ENCODE results near the gene METTL27.

DNA sequence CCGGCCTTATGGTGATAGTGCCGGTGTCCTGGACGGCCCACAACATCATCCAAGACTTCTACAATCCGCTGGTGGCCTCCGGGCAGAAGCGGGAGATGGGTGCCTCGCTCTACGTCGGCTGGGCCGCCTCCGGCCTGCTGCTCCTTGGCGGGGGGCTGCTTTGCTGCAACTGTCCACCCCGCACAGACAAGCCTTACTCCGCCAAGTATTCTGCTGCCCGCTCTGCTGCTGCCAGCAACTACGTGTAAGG, 10.8 kb downstream of the METTL27 start:
- TF ChIP-seq NFE2L1 (CRISPR knock-in tag; IDR thresholded peaks at IDR 0.05): no peak
- TF ChIP-seq, protein P1, sequence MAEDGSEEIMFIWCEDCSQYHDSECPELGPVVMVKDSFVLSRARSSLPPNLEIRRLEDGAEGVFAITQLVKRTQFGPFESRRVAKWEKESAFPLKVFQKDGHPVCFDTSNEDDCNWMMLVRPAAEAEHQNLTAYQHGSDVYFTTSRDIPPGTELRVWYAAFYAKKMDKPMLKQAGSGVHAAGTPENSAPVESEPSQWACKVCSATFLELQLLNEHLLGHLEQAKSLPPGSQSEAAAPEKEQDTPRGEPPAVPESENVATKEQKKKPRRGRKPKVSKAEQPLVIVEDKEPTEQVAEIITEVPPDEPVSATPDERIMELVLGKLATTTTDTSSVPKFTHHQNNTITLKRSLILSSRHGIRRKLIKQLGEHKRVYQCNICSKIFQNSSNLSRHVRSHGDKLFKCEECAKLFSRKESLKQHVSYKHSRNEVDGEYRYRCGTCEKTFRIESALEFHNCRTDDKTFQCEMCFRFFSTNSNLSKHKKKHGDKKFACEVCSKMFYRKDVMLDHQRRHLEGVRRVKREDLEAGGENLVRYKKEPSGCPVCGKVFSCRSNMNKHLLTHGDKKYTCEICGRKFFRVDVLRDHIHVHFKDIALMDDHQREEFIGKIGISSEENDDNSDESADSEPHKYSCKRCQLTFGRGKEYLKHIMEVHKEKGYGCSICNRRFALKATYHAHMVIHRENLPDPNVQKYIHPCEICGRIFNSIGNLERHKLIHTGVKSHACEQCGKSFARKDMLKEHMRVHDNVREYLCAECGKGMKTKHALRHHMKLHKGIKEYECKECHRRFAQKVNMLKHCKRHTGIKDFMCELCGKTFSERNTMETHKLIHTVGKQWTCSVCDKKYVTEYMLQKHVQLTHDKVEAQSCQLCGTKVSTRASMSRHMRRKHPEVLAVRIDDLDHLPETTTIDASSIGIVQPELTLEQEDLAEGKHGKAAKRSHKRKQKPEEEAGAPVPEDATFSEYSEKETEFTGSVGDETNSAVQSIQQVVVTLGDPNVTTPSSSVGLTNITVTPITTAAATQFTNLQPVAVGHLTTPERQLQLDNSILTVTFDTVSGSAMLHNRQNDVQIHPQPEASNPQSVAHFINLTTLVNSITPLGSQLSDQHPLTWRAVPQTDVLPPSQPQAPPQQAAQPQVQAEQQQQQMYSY (CRISPR knock-in tag; IDR thresholded peaks at IDR 0.05): no peak
- no peak for TF ChIP-seq HMGXB4 (CRISPR knock-in tag; IDR thresholded peaks at IDR 0.05)
- TF ChIP-seq ETV6 (CRISPR knock-in tag; IDR thresholded peaks at IDR 0.05): no peak
- no peak for TF ChIP-seq ZNF121 (CRISPR knock-in tag; IDR thresholded peaks at IDR 0.05)
- no peak for TF ChIP-seq CTCF (IDR thresholded peaks at IDR 0.05)
- TF ChIP-seq ZNF532 (CRISPR knock-in tag; IDR thresholded peaks at IDR 0.05; ENCODE audit: borderline replicate concordance): no peak
- TF ChIP-seq ZNF416 (CRISPR knock-in tag; IDR thresholded peaks at IDR 0.05): no peak
- no peak for TF ChIP-seq TCF7 (CRISPR knock-in tag; IDR thresholded peaks at IDR 0.05; ENCODE audit: low read depth)

All from WTC11 (cell line).